ENCODE data around the gene EFHC1.

The EFHC1 gene, protein sequence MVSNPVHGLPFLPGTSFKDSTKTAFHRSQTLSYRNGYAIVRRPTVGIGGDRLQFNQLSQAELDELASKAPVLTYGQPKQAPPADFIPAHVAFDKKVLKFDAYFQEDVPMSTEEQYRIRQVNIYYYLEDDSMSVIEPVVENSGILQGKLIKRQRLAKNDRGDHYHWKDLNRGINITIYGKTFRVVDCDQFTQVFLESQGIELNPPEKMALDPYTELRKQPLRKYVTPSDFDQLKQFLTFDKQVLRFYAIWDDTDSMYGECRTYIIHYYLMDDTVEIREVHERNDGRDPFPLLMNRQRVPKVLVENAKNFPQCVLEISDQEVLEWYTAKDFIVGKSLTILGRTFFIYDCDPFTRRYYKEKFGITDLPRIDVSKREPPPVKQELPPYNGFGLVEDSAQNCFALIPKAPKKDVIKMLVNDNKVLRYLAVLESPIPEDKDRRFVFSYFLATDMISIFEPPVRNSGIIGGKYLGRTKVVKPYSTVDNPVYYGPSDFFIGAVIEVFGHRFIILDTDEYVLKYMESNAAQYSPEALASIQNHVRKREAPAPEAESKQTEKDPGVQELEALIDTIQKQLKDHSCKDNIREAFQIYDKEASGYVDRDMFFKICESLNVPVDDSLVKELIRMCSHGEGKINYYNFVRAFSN

DNA sequence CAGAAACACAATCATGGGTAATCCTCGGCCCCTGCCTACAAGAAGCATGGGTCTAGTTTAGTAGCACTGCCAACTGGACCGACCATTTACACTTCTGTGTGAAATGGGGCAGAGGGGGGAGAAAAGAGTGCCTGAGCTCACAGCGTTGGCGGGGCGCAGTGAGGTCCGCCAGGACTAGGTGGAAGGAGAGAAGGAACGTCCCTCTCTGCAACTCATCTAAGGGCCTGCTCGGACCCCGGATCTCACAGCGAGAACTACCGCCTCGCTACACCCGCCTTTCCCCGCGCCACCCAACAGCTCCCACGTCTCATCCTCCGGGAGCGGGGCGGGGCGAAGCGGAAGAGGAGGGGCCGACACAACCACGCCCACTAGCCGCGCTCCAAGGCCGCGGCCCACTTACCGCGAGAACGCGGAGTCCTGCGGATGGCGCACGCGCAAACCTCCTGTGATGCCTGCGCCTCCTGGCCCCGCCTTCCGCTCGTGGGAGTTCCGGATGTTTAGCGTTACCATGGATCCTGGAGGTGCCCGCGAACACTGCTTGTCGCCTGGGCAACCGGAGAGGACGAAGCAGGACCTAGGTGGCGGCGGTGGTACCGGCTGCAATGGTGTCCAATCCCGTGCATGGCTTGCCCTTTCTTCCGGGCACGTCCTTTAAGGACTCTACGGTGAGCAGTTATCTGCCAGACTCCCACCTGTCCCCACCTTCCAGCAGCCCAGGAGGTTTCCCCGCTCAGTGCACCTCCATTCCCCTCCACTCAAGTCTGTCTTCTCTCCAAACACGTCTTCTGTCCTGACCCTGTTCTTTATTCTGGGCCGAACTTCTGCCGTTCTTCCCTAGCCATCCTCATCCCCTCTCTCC, at the start of gene EFHC1:
TSS of gene EFHC1 (plus strand) at position 534 of the 859 bp plus-strand sequence. CDS start at position 603, 69 bp downstream.
- no peaks in the 10 kb centered on the region for H3K27me3 ChIP-seq (ENCODE audit: insufficient read depth, poor library complexity, severe bottlenecking)
- TF ChIP-seq, protein P1, sequence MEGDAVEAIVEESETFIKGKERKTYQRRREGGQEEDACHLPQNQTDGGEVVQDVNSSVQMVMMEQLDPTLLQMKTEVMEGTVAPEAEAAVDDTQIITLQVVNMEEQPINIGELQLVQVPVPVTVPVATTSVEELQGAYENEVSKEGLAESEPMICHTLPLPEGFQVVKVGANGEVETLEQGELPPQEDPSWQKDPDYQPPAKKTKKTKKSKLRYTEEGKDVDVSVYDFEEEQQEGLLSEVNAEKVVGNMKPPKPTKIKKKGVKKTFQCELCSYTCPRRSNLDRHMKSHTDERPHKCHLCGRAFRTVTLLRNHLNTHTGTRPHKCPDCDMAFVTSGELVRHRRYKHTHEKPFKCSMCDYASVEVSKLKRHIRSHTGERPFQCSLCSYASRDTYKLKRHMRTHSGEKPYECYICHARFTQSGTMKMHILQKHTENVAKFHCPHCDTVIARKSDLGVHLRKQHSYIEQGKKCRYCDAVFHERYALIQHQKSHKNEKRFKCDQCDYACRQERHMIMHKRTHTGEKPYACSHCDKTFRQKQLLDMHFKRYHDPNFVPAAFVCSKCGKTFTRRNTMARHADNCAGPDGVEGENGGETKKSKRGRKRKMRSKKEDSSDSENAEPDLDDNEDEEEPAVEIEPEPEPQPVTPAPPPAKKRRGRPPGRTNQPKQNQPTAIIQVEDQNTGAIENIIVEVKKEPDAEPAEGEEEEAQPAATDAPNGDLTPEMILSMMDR (IDR thresholded peaks at IDR 0.05; ENCODE audit: poor library complexity, severe bottlenecking) = no peak
- H3K4me1 ChIP-seq (ENCODE audit: insufficient read depth, poor library complexity, severe bottlenecking) = peaks cover 43% of the 10 kb centered on the region
- no peaks in the 10 kb centered on the region for H3K9me3 ChIP-seq (ENCODE audit: severe bottlenecking)
- peak within 1 kb of the TSS; percentile 70 for H3K27ac ChIP-seq (ENCODE audit: poor library complexity, severe bottlenecking)
- peak; percentile 98 for DNase-seq (ENCODE audit: low spot score)
- H3K36me3 ChIP-seq (ENCODE audit: low read depth) = peaks cover 5% of the 10 kb centered on the region; the same call in 1 of the 2 replicates
- peak within 1 kb of the TSS; percentile 55 for H3K4me3 ChIP-seq (ENCODE audit: severe bottlenecking)
- ATAC-seq (ENCODE audit: low read depth) = peak; percentile 73

DNA sequence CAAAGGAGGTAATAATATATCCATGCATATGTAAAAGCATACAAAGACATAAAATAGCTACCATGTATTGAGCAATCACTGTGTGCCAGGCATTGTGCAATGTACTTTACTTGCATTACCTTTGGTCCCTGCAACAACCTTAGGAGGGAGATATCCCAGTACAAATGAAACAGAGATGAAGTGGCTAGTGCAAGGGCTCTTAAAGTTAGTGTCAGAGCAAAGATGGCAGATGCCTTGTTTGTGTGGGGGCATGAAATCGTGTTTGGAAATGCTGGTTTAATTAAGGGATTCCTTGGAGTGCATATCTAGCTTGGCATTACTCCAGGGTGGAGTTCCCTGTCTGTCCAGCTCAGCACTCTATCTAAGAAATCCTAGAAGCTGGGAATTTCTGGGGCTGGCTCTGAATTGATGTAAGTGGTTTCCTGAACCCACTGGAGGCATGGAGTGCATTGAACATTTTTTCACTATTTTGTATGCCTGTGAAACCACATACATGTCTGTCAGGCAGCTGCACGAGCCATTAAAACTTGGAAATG, 48.4 kb upstream of the EFHC1 start:
- no peak overlapping the region for H3K4me3 ChIP-seq (ENCODE audit: severe bottlenecking)
- no peak for ATAC-seq (ENCODE audit: low read depth)
- no peaks in the 10 kb centered on the region for H3K27me3 ChIP-seq (ENCODE audit: insufficient read depth, poor library complexity, severe bottlenecking)
- H3K36me3 ChIP-seq (ENCODE audit: low read depth) = no peaks in the 10 kb centered on the region
- H3K9me3 ChIP-seq (ENCODE audit: severe bottlenecking) = peaks cover 2% of the 10 kb centered on the region
- DNase-seq (ENCODE audit: low spot score) = no peak
- TF ChIP-seq, protein P1 (IDR thresholded peaks at IDR 0.05; ENCODE audit: poor library complexity, severe bottlenecking) = no peak
- H3K27ac ChIP-seq (ENCODE audit: poor library complexity, severe bottlenecking) = no peak overlapping the region
- no peaks in the 10 kb centered on the region for H3K4me1 ChIP-seq (ENCODE audit: insufficient read depth, poor library complexity, severe bottlenecking)

DNA sequence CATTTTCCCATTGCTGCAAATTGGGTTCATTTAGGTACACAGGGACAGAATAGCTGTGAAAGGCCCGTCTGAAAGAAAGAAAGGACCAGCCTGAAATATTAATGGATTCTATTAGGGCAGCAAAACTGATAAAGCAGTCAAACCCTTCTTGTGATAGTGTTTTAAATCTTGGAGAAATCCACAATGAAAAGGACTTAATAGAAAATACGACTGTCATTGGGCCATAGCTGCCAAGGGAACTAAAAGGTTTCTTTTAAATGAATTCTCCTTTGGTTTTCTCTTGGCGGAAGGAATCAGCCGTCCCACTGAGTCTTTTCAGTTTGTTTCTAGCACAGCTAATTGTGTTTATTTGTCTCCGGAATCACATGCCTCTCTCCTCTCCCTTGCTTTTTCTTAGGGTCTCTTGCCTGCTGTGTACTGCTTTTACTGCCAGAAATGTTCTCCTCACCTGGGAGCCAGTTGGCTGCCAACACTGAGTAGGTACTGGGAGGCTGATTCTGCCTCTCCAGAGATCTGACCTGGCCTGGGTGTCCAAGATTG, 46.9 kb upstream of the EFHC1 start:
- H3K9me3 ChIP-seq (ENCODE audit: severe bottlenecking) = peaks cover 2% of the 10 kb centered on the region
- no peak overlapping the region for H3K27ac ChIP-seq (ENCODE audit: poor library complexity, severe bottlenecking)
- H3K4me1 ChIP-seq (ENCODE audit: insufficient read depth, poor library complexity, severe bottlenecking) = no peaks in the 10 kb centered on the region
- TF ChIP-seq, protein P1 (IDR thresholded peaks at IDR 0.05; ENCODE audit: poor library complexity, severe bottlenecking) = no peak
- no peaks in the 10 kb centered on the region for H3K36me3 ChIP-seq (ENCODE audit: low read depth)
- H3K4me3 ChIP-seq (ENCODE audit: severe bottlenecking) = no peak overlapping the region
- ATAC-seq (ENCODE audit: low read depth) (no peak), DNase-seq (ENCODE audit: low spot score) (no peak)
- H3K27me3 ChIP-seq (ENCODE audit: insufficient read depth, poor library complexity, severe bottlenecking) = no peaks in the 10 kb centered on the region

DNA sequence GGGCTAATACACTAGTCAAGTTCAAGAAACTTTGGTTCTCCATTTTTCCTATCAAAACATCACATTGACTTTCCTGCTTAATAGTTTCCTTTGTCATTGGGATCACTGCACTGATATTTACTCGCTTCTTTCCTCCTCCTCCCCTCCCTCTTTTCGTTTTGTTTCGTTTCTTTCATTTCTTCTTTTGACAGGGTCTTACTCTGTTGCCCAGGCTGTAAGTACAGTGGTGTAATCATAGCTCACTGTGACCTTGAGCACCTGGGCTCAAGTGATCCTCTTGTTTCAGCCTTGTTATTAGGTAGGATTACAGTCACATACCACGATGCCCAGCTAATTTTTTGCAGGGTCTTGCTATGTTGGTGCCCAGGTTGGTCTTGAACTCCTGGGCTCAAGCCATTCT, 45.9 kb upstream of the EFHC1 start:
- Histone ChIP-seq H3K4me1 (ENCODE audit: insufficient read depth, poor library complexity, severe bottlenecking) (no peaks in the 10 kb centered on the region), H3K27me3 (ENCODE audit: insufficient read depth, poor library complexity, severe bottlenecking) (no peaks in the 10 kb centered on the region), H3K36me3 (ENCODE audit: low read depth) (no peaks in the 10 kb centered on the region), H3K9me3 (ENCODE audit: severe bottlenecking) (peaks cover 2% of the 10 kb centered on the region), H3K4me3 (ENCODE audit: severe bottlenecking) (no peak overlapping the region), H3K27ac (ENCODE audit: poor library complexity, severe bottlenecking) (no peak overlapping the region)
- TF ChIP-seq, protein P1 (IDR thresholded peaks at IDR 0.05; ENCODE audit: poor library complexity, severe bottlenecking) = no peak
- DNase-seq (ENCODE audit: low spot score) = no peak
- ATAC-seq (ENCODE audit: low read depth) = no peak

All from RWPE2 (cell line).